ENCODE measurements around the gene FBRSL1. TPM values are rescaled to one million over a fixed set of nuclear protein-coding genes. Genes with fewer than 3 reads are reported as not detected.

FBRSL1 gene
- total RNA-seq, 4 donors from 2014 or later: 5.9 to 34.3 (median 23.4) TPM

DNA sequence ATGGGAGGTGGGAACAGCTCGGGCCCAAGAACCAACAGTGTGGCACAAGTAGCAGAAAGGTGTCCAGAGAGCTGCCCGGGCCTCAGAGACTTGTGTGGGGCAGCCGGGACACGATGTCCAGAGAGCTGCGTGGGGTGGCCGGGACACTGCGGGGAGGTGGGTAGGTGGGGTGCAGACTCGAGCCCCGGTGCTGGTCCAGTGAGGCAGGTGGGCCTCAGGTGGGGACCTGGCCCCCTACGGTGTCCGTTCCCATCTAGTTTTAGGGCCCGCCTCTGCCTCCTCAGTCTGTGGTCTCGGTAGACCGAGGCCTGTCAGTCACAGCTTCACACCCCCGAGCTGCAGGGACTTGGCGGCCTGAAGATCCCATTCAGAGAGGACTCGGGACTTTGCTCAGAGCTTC lies 6.3 kb upstream of the FBRSL1 start:
- H3K36me3 ChIP-seq: no peaks in the 10 kb centered on the region
- H3K9me3 ChIP-seq: no peaks in the 10 kb centered on the region
- H3K27ac ChIP-seq: no peak overlapping the region
- 82 to 84% methylated on average over 6 to 14 of the region's 17 CpGs for WGBS, 2 donors
- peaks cover 0 to 75% (median 0%) of the 10 kb centered on the region in 4 donors for H3K27me3 ChIP-seq
- DNase-seq: no peak
- peaks cover 0 to 6% (median 5%) of the 10 kb centered on the region in 3 donors for H3K4me1 ChIP-seq
- no peak overlapping the region for H3K4me3 ChIP-seq
- intact Hi-C loops (cut with DNase I): no loop called here
- no peak for TF ChIP-seq POLR2A (IDR thresholded peaks at IDR 0.05)

GRCh38 chr12:132484183-132484890 lies 5.6 kb upstream of the FBRSL1 start:
- 78% methylated on average over 6 to 9 of the region's 28 CpGs for WGBS, 2 donors
- no peaks in the 10 kb centered on the region for H3K36me3 ChIP-seq
- intact Hi-C loops (cut with DNase I): no loop called here
- H3K4me1 ChIP-seq: peaks cover 7 to 13% (median 7%) of the 10 kb centered on the region in 3 donors
- no peak overlapping the region for H3K4me3 ChIP-seq
- no peak for TF ChIP-seq POLR2A (IDR thresholded peaks at IDR 0.05)
- TF ChIP-seq, protein P1, sequence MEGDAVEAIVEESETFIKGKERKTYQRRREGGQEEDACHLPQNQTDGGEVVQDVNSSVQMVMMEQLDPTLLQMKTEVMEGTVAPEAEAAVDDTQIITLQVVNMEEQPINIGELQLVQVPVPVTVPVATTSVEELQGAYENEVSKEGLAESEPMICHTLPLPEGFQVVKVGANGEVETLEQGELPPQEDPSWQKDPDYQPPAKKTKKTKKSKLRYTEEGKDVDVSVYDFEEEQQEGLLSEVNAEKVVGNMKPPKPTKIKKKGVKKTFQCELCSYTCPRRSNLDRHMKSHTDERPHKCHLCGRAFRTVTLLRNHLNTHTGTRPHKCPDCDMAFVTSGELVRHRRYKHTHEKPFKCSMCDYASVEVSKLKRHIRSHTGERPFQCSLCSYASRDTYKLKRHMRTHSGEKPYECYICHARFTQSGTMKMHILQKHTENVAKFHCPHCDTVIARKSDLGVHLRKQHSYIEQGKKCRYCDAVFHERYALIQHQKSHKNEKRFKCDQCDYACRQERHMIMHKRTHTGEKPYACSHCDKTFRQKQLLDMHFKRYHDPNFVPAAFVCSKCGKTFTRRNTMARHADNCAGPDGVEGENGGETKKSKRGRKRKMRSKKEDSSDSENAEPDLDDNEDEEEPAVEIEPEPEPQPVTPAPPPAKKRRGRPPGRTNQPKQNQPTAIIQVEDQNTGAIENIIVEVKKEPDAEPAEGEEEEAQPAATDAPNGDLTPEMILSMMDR (IDR thresholded peaks at IDR 0.05): no peak
- no peak for DNase-seq
- no peaks in the 10 kb centered on the region for H3K9me3 ChIP-seq
- H3K27ac ChIP-seq: no peak overlapping the region
- H3K27me3 ChIP-seq: peaks cover 0 to 75% (median 0%) of the 10 kb centered on the region in 4 donors

DNA sequence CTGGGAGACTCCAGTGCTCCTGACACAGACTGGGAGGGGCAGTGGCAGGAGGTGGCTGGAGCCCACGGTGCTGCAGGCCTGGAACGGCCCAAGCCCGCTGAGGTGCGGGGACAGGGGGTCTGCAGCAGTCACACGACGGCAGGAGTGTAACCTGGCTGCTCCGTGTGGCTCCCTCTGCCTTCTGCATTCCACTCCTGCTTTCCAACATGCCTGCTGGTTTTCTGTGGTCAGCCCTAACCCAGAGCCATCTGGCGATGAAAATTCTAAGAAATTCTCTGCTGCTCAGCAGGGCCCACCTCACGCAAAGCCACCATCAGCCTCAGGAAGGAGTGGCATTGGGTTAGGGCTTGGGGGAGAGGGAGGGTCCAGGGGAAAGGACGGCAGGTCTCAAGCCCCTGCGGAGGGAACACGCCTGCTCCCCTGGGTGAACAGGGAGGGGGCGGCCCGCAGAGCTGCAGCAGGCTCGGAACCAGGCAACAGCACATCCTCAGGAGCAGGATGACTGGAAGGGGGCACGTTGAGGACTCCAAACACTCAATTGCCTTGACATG lies 5.0 kb upstream of the FBRSL1 start:
- no peak overlapping the region for H3K27ac ChIP-seq
- DNase-seq: no peak
- H3K36me3 ChIP-seq: no peaks in the 10 kb centered on the region
- H3K4me1 ChIP-seq: peaks cover 7 to 17% (median 9%) of the 10 kb centered on the region in 3 donors
- 78 to 81% methylated on average over 9 to 13 of the region's 16 CpGs for WGBS, 2 donors
- H3K4me3 ChIP-seq: no peak overlapping the region
- H3K27me3 ChIP-seq: peaks cover 0 to 72% (median 0%) of the 10 kb centered on the region in 4 donors
- H3K9me3 ChIP-seq: no peaks in the 10 kb centered on the region
- TF ChIP-seq POLR2A (IDR thresholded peaks at IDR 0.05): no peak
- intact Hi-C loops (cut with DNase I): no loop called here

- Histone ChIP-seq H3K4me3 (no peak overlapping the region), H3K27ac (no peak overlapping the region), H3K9me3 (no peaks in the 10 kb centered on the region), H3K4me1 (peaks cover 7 to 17% (median 9%) of the 10 kb centered on the region in 3 donors), H3K36me3 (no peaks in the 10 kb centered on the region), H3K27me3 (peaks cover 0 to 65% (median 0%) of the 10 kb centered on the region in 4 donors)
- WGBS, 2 donors: 89 to 92% methylated on average over 5 to 7 of the region's 8 CpGs
- intact Hi-C loops (cut with DNase I): no loop called here
- DNase-seq: no peak
- TF ChIP-seq, protein P1 (IDR thresholded peaks at IDR 0.05): no peak
- TF ChIP-seq POLR2A (IDR thresholded peaks at IDR 0.05): no peak
Measured at GRCh38 chr12:132485619-132486018, 4.3 kb upstream of the FBRSL1 start.

DNA sequence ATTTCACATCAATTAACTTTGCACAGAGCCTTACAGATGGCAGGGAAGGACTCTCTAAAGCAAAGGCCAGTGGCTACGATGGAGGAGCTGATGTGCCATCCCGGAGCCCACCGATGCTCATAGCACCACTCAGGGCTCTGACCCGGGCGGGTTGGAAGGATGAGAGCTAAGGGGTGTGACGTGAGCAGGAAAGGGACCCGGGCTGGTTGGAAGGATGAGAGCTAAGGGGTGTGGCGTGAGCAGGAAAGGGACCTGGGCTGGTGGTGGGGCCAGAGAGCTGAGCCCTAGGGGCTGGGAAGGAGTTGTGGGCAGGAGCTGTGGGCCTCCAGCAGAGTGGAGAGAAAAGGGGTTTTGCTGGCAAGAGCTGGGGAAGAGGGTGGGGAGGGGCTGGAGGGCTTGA lies 3.8 kb upstream of the FBRSL1 start:
- Histone ChIP-seq H3K4me1 (peaks cover 10 to 22% (median 14%) of the 10 kb centered on the region in 3 donors), H3K9me3 (no peaks in the 10 kb centered on the region), H3K36me3 (no peaks in the 10 kb centered on the region), H3K27me3 (peaks cover 0 to 60% (median 0%) of the 10 kb centered on the region in 4 donors), H3K4me3 (no peak overlapping the region), H3K27ac (no peak overlapping the region)
- intact Hi-C loops (cut with DNase I): no loop called here
- WGBS, 2 donors: 78 to 85% methylated on average over 8 of the region's 8 CpGs
- DNase-seq: no peak
- no peak for TF ChIP-seq POLR2A (IDR thresholded peaks at IDR 0.05)
- TF ChIP-seq, protein P1 (IDR thresholded peaks at IDR 0.05): no peak

- Histone ChIP-seq H3K27ac (no peak overlapping the region), H3K4me3 (no peak overlapping the region), H3K27me3 (peaks cover 0 to 56% (median 0%) of the 10 kb centered on the region in 4 donors), H3K9me3 (no peaks in the 10 kb centered on the region), H3K36me3 (no peaks in the 10 kb centered on the region), H3K4me1 (peaks cover 14 to 26% (median 18%) of the 10 kb centered on the region in 3 donors)
- 79 to 80% methylated on average over 6 to 17 of the region's 17 CpGs for WGBS, 2 donors
- TF ChIP-seq POLR2A (IDR thresholded peaks at IDR 0.05): no peak
- TF ChIP-seq, protein P1 (IDR thresholded peaks at IDR 0.05): no peak
- DNase-seq: no peak
- intact Hi-C loops (cut with DNase I): no loop called here
Measured at GRCh38 chr12:132486576-132486975, 3.4 kb upstream of the FBRSL1 start.
